ENCODE data around the gene GC.

DNA sequence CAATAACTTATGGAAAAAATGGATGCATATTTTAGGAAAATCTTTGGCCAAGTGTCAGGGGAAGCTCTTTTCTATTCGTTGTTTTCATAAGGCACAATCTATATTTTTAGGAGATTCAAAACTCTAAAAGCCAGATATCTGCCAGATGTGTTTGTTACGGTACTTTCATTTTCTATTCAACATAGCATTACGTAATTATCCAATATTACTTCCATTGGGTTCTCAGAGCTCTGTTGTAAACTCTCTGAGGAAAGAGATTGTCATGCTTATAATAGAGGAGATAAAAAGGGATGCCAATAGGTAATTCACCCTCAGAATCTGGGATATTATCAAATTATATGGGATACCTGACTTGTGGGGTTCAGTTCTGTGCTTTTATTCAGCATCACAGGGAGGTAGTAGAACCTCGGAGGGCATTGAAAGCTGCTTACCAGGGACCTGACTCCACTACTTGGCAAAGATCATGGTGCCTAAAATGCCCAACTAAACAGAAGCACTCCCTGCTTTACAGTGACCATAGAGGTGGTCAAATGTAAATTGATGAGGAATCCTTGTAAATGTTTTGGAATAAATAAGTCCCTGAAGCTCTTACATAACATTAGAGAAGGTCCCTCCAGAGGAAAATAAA is 32.9 kb upstream of the GC start:
- TF ChIP-seq, protein P1, sequence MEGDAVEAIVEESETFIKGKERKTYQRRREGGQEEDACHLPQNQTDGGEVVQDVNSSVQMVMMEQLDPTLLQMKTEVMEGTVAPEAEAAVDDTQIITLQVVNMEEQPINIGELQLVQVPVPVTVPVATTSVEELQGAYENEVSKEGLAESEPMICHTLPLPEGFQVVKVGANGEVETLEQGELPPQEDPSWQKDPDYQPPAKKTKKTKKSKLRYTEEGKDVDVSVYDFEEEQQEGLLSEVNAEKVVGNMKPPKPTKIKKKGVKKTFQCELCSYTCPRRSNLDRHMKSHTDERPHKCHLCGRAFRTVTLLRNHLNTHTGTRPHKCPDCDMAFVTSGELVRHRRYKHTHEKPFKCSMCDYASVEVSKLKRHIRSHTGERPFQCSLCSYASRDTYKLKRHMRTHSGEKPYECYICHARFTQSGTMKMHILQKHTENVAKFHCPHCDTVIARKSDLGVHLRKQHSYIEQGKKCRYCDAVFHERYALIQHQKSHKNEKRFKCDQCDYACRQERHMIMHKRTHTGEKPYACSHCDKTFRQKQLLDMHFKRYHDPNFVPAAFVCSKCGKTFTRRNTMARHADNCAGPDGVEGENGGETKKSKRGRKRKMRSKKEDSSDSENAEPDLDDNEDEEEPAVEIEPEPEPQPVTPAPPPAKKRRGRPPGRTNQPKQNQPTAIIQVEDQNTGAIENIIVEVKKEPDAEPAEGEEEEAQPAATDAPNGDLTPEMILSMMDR (IDR thresholded peaks at IDR 0.05 in 2 of 3, conservative IDR thresholded peaks at IDR 0.05 in 1 of 3; ENCODE audit: control insufficient read depth in 2 of 3, extremely low read depth in 1 of 3, insufficient read depth in 1 of 3, low read depth in 3 of 3, low read length in 3 of 3) = no peak
- TF ChIP-seq KAT2A (conservative IDR thresholded peaks at IDR 0.05; ENCODE audit: control insufficient read depth, low read depth, low read length) (no peak), POLR2A (IDR thresholded peaks at IDR 0.05; ENCODE audit: low read depth, low read length) (no peak), POLR2AphosphoS5 (IDR thresholded peaks at IDR 0.05; ENCODE audit: low read length) (no peak), ASH2L (IDR thresholded peaks at IDR 0.05; ENCODE audit: borderline replicate concordance, low read depth) (no peak), DPF2 (IDR thresholded peaks at IDR 0.05) (no peak), HCFC1 (IDR thresholded peaks at IDR 0.05; ENCODE audit: low read length) (no peak), GABPA (IDR thresholded peaks at IDR 0.05; ENCODE audit: low read depth) (no peak), TCF3 (IDR thresholded peaks at IDR 0.05; ENCODE audit: borderline replicate concordance, insufficient read depth, low read depth, low read length) (no peak)
- TF ChIP-seq, protein P2, sequence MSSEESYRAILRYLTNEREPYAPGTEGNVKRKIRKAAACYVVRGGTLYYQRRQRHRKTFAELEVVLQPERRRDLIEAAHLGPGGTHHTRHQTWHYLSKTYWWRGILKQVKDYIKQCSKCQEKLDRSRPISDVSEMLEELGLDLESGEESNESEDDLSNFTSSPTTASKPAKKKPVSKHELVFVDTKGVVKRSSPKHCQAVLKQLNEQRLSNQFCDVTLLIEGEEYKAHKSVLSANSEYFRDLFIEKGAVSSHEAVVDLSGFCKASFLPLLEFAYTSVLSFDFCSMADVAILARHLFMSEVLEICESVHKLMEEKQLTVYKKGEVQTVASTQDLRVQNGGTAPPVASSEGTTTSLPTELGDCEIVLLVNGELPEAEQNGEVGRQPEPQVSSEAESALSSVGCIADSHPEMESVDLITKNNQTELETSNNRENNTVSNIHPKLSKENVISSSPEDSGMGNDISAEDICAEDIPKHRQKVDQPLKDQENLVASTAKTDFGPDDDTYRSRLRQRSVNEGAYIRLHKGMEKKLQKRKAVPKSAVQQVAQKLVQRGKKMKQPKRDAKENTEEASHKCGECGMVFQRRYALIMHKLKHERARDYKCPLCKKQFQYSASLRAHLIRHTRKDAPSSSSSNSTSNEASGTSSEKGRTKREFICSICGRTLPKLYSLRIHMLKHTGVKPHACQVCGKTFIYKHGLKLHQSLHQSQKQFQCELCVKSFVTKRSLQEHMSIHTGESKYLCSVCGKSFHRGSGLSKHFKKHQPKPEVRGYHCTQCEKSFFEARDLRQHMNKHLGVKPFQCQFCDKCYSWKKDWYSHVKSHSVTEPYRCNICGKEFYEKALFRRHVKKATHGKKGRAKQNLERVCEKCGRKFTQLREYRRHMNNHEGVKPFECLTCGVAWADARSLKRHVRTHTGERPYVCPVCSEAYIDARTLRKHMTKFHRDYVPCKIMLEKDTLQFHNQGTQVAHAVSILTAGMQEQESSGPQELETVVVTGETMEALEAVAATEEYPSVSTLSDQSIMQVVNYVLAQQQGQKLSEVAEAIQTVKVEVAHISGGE (CRISPR knock-in tag; IDR thresholded peaks at IDR 0.05) = no peak
- TF ChIP-seq, protein P3, sequence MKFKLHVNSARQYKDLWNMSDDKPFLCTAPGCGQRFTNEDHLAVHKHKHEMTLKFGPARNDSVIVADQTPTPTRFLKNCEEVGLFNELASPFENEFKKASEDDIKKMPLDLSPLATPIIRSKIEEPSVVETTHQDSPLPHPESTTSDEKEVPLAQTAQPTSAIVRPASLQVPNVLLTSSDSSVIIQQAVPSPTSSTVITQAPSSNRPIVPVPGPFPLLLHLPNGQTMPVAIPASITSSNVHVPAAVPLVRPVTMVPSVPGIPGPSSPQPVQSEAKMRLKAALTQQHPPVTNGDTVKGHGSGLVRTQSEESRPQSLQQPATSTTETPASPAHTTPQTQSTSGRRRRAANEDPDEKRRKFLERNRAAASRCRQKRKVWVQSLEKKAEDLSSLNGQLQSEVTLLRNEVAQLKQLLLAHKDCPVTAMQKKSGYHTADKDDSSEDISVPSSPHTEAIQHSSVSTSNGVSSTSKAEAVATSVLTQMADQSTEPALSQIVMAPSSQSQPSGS (IDR thresholded peaks at IDR 0.05; ENCODE audit: low read length) = no peak
- TF ChIP-seq, protein P4, sequence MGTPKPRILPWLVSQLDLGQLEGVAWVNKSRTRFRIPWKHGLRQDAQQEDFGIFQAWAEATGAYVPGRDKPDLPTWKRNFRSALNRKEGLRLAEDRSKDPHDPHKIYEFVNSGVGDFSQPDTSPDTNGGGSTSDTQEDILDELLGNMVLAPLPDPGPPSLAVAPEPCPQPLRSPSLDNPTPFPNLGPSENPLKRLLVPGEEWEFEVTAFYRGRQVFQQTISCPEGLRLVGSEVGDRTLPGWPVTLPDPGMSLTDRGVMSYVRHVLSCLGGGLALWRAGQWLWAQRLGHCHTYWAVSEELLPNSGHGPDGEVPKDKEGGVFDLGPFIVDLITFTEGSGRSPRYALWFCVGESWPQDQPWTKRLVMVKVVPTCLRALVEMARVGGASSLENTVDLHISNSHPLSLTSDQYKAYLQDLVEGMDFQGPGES (IDR thresholded peaks at IDR 0.05) = no peak
- TF ChIP-seq, protein P5, sequence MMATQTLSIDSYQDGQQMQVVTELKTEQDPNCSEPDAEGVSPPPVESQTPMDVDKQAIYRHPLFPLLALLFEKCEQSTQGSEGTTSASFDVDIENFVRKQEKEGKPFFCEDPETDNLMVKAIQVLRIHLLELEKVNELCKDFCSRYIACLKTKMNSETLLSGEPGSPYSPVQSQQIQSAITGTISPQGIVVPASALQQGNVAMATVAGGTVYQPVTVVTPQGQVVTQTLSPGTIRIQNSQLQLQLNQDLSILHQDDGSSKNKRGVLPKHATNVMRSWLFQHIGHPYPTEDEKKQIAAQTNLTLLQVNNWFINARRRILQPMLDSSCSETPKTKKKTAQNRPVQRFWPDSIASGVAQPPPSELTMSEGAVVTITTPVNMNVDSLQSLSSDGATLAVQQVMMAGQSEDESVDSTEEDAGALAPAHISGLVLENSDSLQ (IDR thresholded peaks at IDR 0.05) = no peak

Measured in GM12878 (cell line).